ENCODE results near the gene MLPH.

- no peak for TF ChIP-seq GATA2 (IDR thresholded peaks at IDR 0.05; ENCODE audit: low read depth, low read length)
- no peak for TF ChIP-seq GATA3 (IDR thresholded peaks at IDR 0.05; ENCODE audit: low read depth, low read length)
These were observed 22.2 kb upstream of the MLPH start for GRCh38 chr2:237464757-237465391.
